GM23248 (cell line): ENCODE measurements around the gene TRPM4. TPM values are rescaled to one million over a fixed set of nuclear protein-coding genes. Genes with fewer than 3 reads are reported as not detected.
A peak's percentile ranks its signal among the peaks of the same experiment; 100 is the strongest.

ENCODE experiments used
- DNase-seq: peaks from one replicate; pipeline ENCODE4 v3.0.0-alpha.2; 2015
- H2AFZ ChIP-seq: fragments of 200-600 bp; sonication (generic); 2 replicates; pipeline ENCODE4 v1.6.1; 2016; ENCODE audit warnings: antibody characterized with exemption
- H3F3A ChIP-seq: fragments of 200-600 bp; sonication (generic); 2 replicates; pipeline ENCODE4 v1.6.1; 2016; ENCODE audit warnings: mild to moderate bottlenecking, antibody characterized with exemption, mixed run types; ENCODE audit not compliant: insufficient read depth
- H3K27ac ChIP-seq: fragments of 200-600 bp; sonication (generic); 2 replicates; pipeline ENCODE4 v1.5.1; 2016; ENCODE audit warnings: mild to moderate bottlenecking
- H3K27me3 ChIP-seq: fragments of 200-600 bp; sonication (generic); replicated peaks from 2 replicates; pipeline ENCODE4 v1.6.1; 2016; ENCODE audit warnings: mild to moderate bottlenecking; ENCODE audit not compliant: insufficient read depth
- H3K36me3 ChIP-seq: fragments of 200-600 bp; sonication (generic); 2 replicates; pipeline ENCODE4 v1.6.1; 2016; ENCODE audit warnings: low read depth, mild to moderate bottlenecking
- H3K4me1 ChIP-seq: fragments of 200-600 bp; sonication (generic); 2 replicates; pipeline ENCODE4 v1.6.1; 2016; ENCODE audit warnings: mild to moderate bottlenecking; ENCODE audit not compliant: insufficient read depth
- H3K4me2 ChIP-seq: fragments of 200-600 bp; sonication (generic); one replicate; pipeline ENCODE4 v1.6.1; 2016; ENCODE audit warnings: mild to moderate bottlenecking; ENCODE audit not compliant: unreplicated experiment
- H3K4me3 ChIP-seq: fragments of 200-600 bp; sonication (generic); 2 replicates; pipeline ENCODE4 v1.5.1; 2016; ENCODE audit warnings: mild to moderate bottlenecking
- H3K79me2 ChIP-seq: fragments of 200-600 bp; sonication (generic); 2 replicates; pipeline ENCODE4 v1.6.1; 2016; ENCODE audit warnings: mild to moderate bottlenecking; ENCODE audit not compliant: insufficient read depth
- H3K9ac ChIP-seq: fragments of 200-600 bp; sonication (generic); 2 replicates; pipeline ENCODE4 v1.6.1; 2016; ENCODE audit warnings: mild to moderate bottlenecking
- H3K9me2 ChIP-seq: fragments of 200-600 bp; sonication (generic); 2 replicates; pipeline ENCODE4 v1.6.1; 2016; ENCODE audit warnings: mixed run types, mild to moderate bottlenecking, moderate library complexity; ENCODE audit not compliant: insufficient read depth
- H3K9me3 ChIP-seq: fragments of 200-600 bp; sonication (generic); one replicate; pipeline ENCODE4 v1.6.1; 2017; ENCODE audit warnings: low read depth
- H4K20me1 ChIP-seq: fragments of 200-600 bp; sonication (generic); 2 replicates; pipeline ENCODE4 v1.6.0; 2016; ENCODE audit not compliant: insufficient read depth
- EZH2 ChIP-seq: fragments of 200-600 bp; sonication (generic); IDR thresholded peaks from 2 replicates; pipeline ENCODE4 v1.6.1; 2018; ENCODE audit warnings: antibody characterized with exemption, mild to moderate bottlenecking; ENCODE audit not compliant: insufficient read depth, poor library complexity, severe bottlenecking
- EZH2phosphoT487 ChIP-seq: fragments of 200-600 bp; sonication (generic); IDR thresholded peaks from 2 replicates; pipeline ENCODE4 v1.6.1; 2018; ENCODE audit warnings: antibody characterized with exemption, moderate library complexity, mild to moderate bottlenecking, low read depth; ENCODE audit not compliant: insufficient read depth
- WGBS, 2 experiments: methylation state at CpG; one replicate each; pipeline ENCODE4 v1.1.6; 2015 to 2017; ENCODE audit warnings: low lambda C conversion rate in 2 of 2, low coverage in 1 of 2; ENCODE audit errors: missing lambda C conversion rate in 2 of 2; 5-methylcytosine and 5-hydroxymethylcytosine counted together
- in situ Hi-C: fragments of 300-500 bp; cut with MboI; formaldehyde crosslinking; loops from 2 replicates; pipeline ENCODE4 v1.15.0; 2020
- polyA plus RNA-seq: library from polyadenylated mRNA; unstranded; fragments of >200 nt; fragmentation: Nextera tagmentation; extraction: Ambion mirVana; gene quantifications from 2 replicates; pipeline ENCODE4 v1.2.1, GENCODE V29; 2016
- total RNA-seq: library from RNA; depleted of rRNA; stranded (reverse); fragments of >200 nt; shearing (Covaris generic); gene quantifications from 2 replicates; pipeline ENCODE4 v1.2.3, GENCODE V29; 2014; rRNA removed

Gene TRPM4
- total RNA-seq, result 18.4 and 18.8 TPM in 2 replicates
- 15.8 and 20.1 TPM in 2 replicates for polyA plus RNA-seq

- Histone ChIP-seq H3K79me2 (peaks cover 22% of the 10 kb centered on the region), H3K9ac (peak within 1 kb of the TSS; percentile 94), H3F3A (no peaks in the 10 kb centered on the region), H3K36me3 (no peaks in the 10 kb centered on the region), H3K9me2 (no peaks in the 10 kb centered on the region), H3K27me3 (no peaks in the 10 kb centered on the region), H3K9me3 (no peaks in the 10 kb centered on the region), H3K4me3 (peak within 1 kb of the TSS; percentile 89), H3K4me2 (peak within 1 kb of the TSS; percentile 88), H3K4me1 (peaks cover 8% of the 10 kb centered on the region; the same call in 1 of the 2 replicates), H3K27ac (peak within 1 kb of the TSS; percentile 52), H2AFZ (peak within 1 kb of the TSS; percentile 77), H4K20me1 (no peaks in the 10 kb centered on the region; the same call in 1 of the 2 replicates)
- peak; percentile 93 for DNase-seq
- TF ChIP-seq EZH2phosphoT487 (no peak), EZH2 (no peak)
- WGBS, 2 experiments, result 1% methylated on average over 17 to 36 of the region's 41 CpGs
- in situ Hi-C loops, result no loop called here
Measured at GRCh38 chr19:49157445-49158224, at the start of gene TRPM4. Gene TRPM4, plus strand, starts transcription at chr19:49157792. Its CDS starts 75 bp downstream, at chr19:49157867.

GRCh38 chr19:49109051-49109450 lies 48.5 kb upstream of the TRPM4 start:
- H3K4me2 ChIP-seq, result no peak overlapping the region
- no peaks in the 10 kb centered on the region for H3K9me2 ChIP-seq
- H3K79me2 ChIP-seq, result peaks cover 5% of the 10 kb centered on the region; the same call in 1 of the 2 replicates
- no peak for DNase-seq
- peaks cover 47% of the 10 kb centered on the region for H3F3A ChIP-seq
- TF ChIP-seq EZH2, result no peak
- no peak for TF ChIP-seq EZH2phosphoT487
- no peak overlapping the region for H3K4me3 ChIP-seq
- peaks cover 13% of the 10 kb centered on the region for H3K4me1 ChIP-seq
- H3K9ac ChIP-seq, result no peak overlapping the region
- H3K9me3 ChIP-seq, result no peaks in the 10 kb centered on the region
- H3K27ac ChIP-seq, result no peak overlapping the region
- H3K27me3 ChIP-seq, result no peaks in the 10 kb centered on the region
- H4K20me1 ChIP-seq, result no peaks in the 10 kb centered on the region; the same call in 1 of the 2 replicates
- 78 to 79% methylated on average over 5 of the region's 5 CpGs for WGBS, 2 experiments
- H2AFZ ChIP-seq, result no peak overlapping the region
- H3K36me3 ChIP-seq, result peaks cover 26% of the 10 kb centered on the region; the same call in 1 of the 2 replicates
- in situ Hi-C loops, result no loop called here

- Histone ChIP-seq H4K20me1 (no peaks in the 10 kb centered on the region; the same call in 1 of the 2 replicates), H3K9me2 (no peaks in the 10 kb centered on the region), H2AFZ (no peak overlapping the region), H3K9me3 (no peaks in the 10 kb centered on the region), H3K79me2 (peaks cover 5% of the 10 kb centered on the region; the same call in 1 of the 2 replicates), H3K27me3 (no peaks in the 10 kb centered on the region), H3F3A (peaks cover 47% of the 10 kb centered on the region), H3K27ac (peak overlapping the region; percentile 55), H3K9ac (0 out of 2 replicates have a peak overlapping the region, but pooled peaks have one; percentile 41), H3K4me3 (no peak overlapping the region), H3K4me2 (no peak overlapping the region), H3K36me3 (peaks cover 24% of the 10 kb centered on the region; the same call in 1 of the 2 replicates), H3K4me1 (peaks cover 13% of the 10 kb centered on the region)
- TF ChIP-seq EZH2, result no peak
- no peak for TF ChIP-seq EZH2phosphoT487
- no peak for DNase-seq
- in situ Hi-C loops, result no loop called here
- whole genome bisulfite sequencing, 2 experiments, result 95 to 96% methylated on average over 8 of the region's 8 CpGs
Measured at GRCh38 chr19:49109569-49110233, 47.9 kb upstream of the TRPM4 start.

- Histone ChIP-seq H3K27ac (peak overlapping the region; percentile 55), H3F3A (peaks cover 46% of the 10 kb centered on the region), H3K9me3 (no peaks in the 10 kb centered on the region), H3K9me2 (no peaks in the 10 kb centered on the region), H4K20me1 (no peaks in the 10 kb centered on the region; the same call in 1 of the 2 replicates), H3K27me3 (no peaks in the 10 kb centered on the region), H3K4me3 (no peak overlapping the region), H3K79me2 (no peaks in the 10 kb centered on the region), H3K36me3 (peaks cover 18% of the 10 kb centered on the region; the same call in 1 of the 2 replicates), H3K4me2 (no peak overlapping the region), H3K4me1 (peaks cover 13% of the 10 kb centered on the region), H3K9ac (peak overlapping the region; percentile 41; the same call in 1 of the 2 replicates), H2AFZ (no peak overlapping the region)
- peak; percentile 79 for DNase-seq
- TF ChIP-seq EZH2phosphoT487 (no peak), EZH2 (no peak)
- in situ Hi-C loops, result no loop called here
- WGBS, 2 experiments, result 0 to 2% methylated on average over 3 of the region's 3 CpGs
Measured at GRCh38 chr19:49110567-49110966, 47.0 kb upstream of the TRPM4 start.
